HEK293T (cell line): ENCODE data around the gene OXCT1.

Source experiments
- ARNT ChIP-seq: fragments of 450-650 bp; IDR thresholded peaks from 2 replicates; pipeline ENCODE4 v1.6.1; 2017; ENCODE audit warnings: mild to moderate bottlenecking
- BHLHE40 ChIP-seq: fragments of 450-650 bp; IDR thresholded peaks from 2 replicates; pipeline ENCODE4 v1.6.1; 2016; ENCODE audit warnings: mild to moderate bottlenecking, moderate library complexity, borderline replicate concordance
- ELF4 ChIP-seq: fragments of 450-650 bp; IDR thresholded peaks from 2 replicates; pipeline ENCODE4 v1.6.1; 2017; ENCODE audit warnings: antibody characterized with exemption
- FOXA1 ChIP-seq: fragments of 450-650 bp; IDR thresholded peaks from 2 replicates; pipeline ENCODE4 v1.6.1; 2016; ENCODE audit warnings: mild to moderate bottlenecking
- FOXK2 ChIP-seq: fragments of 450-650 bp; IDR thresholded peaks from 2 replicates; pipeline ENCODE4 v1.6.1; 2016; ENCODE audit warnings: mild to moderate bottlenecking
- FOXM1 ChIP-seq: fragments of 450-650 bp; IDR thresholded peaks from 2 replicates; pipeline ENCODE4 v1.6.1; 2017; ENCODE audit warnings: mild to moderate bottlenecking, borderline replicate concordance
- HDGF ChIP-seq: fragments of 450-650 bp; IDR thresholded peaks from 2 replicates; pipeline ENCODE4 v1.6.1; 2017; ENCODE audit warnings: antibody characterized with exemption, borderline replicate concordance
- LEF1 ChIP-seq: fragments of 450-650 bp; IDR thresholded peaks from 2 replicates; pipeline ENCODE4 v1.6.1; 2017; ENCODE audit warnings: mild to moderate bottlenecking, borderline replicate concordance
- NFRKB ChIP-seq: fragments of 450-650 bp; IDR thresholded peaks from 2 replicates; pipeline ENCODE4 v1.6.1; 2016; ENCODE audit warnings: mild to moderate bottlenecking, moderate library complexity
- SP1 ChIP-seq: fragments of 450-650 bp; IDR thresholded peaks from 2 replicates; pipeline ENCODE4 v1.6.1; 2017
- SUZ12 ChIP-seq: fragments of 450-650 bp; IDR thresholded peaks from 2 replicates; pipeline ENCODE4 v1.6.1; 2016; ENCODE audit warnings: mild to moderate bottlenecking
- TARDBP ChIP-seq: fragments of 450-650 bp; IDR thresholded peaks from 2 replicates; pipeline ENCODE4 v1.6.1; 2016
- ZNF384 ChIP-seq: fragments of 450-650 bp; IDR thresholded peaks from 2 replicates; pipeline ENCODE4 v1.6.1; 2016
- TF ChIP-seq, protein P1 (sequence below): fragments of 450-650 bp; IDR thresholded peaks from 2 replicates; pipeline ENCODE4 v1.6.1; 2016

DNA sequence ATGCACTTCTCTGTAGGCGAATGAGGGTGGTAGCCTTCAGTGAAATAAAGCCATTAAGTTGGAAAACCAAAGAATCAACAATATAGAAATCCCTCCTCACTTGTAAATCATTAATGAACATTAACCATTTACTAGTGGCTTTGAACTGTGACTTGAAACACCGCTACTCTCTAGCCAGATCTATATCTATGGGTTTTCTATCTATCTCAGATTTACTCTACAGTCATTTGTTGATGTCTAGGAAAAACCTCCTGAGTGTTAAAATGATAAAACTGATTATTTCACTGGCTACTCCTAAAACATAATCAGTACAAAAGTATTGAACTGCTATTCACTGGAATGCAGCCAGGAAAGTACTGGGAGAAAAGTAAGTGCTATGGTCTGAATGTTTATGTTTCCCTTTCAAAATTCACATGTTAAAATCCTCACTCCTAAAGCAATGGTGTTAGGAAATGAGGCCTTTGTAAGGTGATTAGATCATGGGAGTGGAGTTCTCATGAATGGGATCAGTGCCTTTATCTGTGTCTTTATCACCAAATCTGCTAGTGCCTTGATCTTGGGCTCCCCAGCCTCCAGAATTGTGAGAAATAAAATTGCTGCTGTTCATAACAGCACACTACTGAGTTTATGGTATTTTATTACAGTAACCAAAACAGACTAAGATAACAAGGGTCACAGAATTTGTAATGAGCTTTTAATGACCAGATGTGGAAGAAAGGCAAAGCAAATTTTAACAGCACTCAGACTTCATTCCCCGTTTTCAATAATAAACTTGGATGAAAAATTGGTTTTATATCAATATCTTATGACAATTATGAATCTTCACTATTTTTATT, 8.6 kb upstream of the OXCT1 start:
- TF ChIP-seq TARDBP (no peak), ELF4 (no peak), ZNF384 (no peak), FOXM1 (no peak), NFRKB (no peak), FOXA1 (no peak), BHLHE40 (no peak), HDGF (no peak), ARNT (no peak), FOXK2 (no peak), SUZ12 (no peak), LEF1 (no peak), SP1 (no peak)
- TF ChIP-seq, protein P1, sequence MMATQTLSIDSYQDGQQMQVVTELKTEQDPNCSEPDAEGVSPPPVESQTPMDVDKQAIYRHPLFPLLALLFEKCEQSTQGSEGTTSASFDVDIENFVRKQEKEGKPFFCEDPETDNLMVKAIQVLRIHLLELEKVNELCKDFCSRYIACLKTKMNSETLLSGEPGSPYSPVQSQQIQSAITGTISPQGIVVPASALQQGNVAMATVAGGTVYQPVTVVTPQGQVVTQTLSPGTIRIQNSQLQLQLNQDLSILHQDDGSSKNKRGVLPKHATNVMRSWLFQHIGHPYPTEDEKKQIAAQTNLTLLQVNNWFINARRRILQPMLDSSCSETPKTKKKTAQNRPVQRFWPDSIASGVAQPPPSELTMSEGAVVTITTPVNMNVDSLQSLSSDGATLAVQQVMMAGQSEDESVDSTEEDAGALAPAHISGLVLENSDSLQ = no peak
